GM13977 (cell line): ENCODE measurements around the gene DCAF11.

Experiments used
- DNase-seq: peaks from one replicate; pipeline ENCODE4 v3.0.0; 2012; ENCODE audit warnings: low spot score
- CTCF ChIP-seq: IDR thresholded peaks from 2 replicates; pipeline ENCODE4 v1.5.1; 2012; ENCODE audit warnings: mild to moderate bottlenecking, control low read depth; ENCODE audit not compliant: insufficient read depth; ENCODE audit errors: extremely low read depth, missing control alignments
- in situ Hi-C: fragments of 300-500 bp; cut with MboI; formaldehyde crosslinking; loops from one replicate; pipeline ENCODE4 v1.12.0; 2022; ENCODE audit warnings: low sequenced_read_pairs, low pct_unique_long_range_greater_than_20kb, mixed read lengths, inconsistent platforms; ENCODE audit not compliant: unreplicated experiment

Gene DCAF11

GRCh38 chr14:24147761-24148428 lies 33.3 kb downstream of the DCAF11 start:
- no peak for TF ChIP-seq CTCF
- DNase-seq: no peak
- in situ Hi-C loops: no loop called here

GRCh38 chr14:24149302-24149969 lies 34.9 kb downstream of the DCAF11 start:
- DNase-seq: no peak
- in situ Hi-C loops: no loop called here
- no peak for TF ChIP-seq CTCF

- no peak for TF ChIP-seq CTCF
- no peak for DNase-seq
- in situ Hi-C loops: no loop called here
These were observed 35.5 kb downstream of the DCAF11 start for GRCh38 chr14:24150061-24150460.

- TF ChIP-seq CTCF: no peak
- DNase-seq: no peak
- in situ Hi-C loops: no loop called here
These were observed 36.0 kb downstream of the DCAF11 start for GRCh38 chr14:24150567-24150966.

- no peak for TF ChIP-seq CTCF
- no peak for DNase-seq
- in situ Hi-C loops: no loop called here
These were observed 36.4 kb downstream of the DCAF11 start for GRCh38 chr14:24150993-24151392.

- in situ Hi-C loops: no loop called here
- no peak for DNase-seq
- no peak for TF ChIP-seq CTCF
These were observed 37.0 kb downstream of the DCAF11 start for GRCh38 chr14:24151404-24152080.
